A673 (cell line): ENCODE measurements around the gene CBX5. TPM values are rescaled to one million over a fixed set of nuclear protein-coding genes. Genes with fewer than 3 reads are reported as not detected.
A peak's percentile ranks its signal among the peaks of the same experiment; 100 is the strongest.

ENCODE experiments used
- BruUV-seq: library from RNA; stranded (reverse); fragments of 400-500 nt; replicated peaks from 2 replicates; lab custom pipeline; 2021; lab: Mats Ljungman, UMichigan
- CTCF ChIA-PET: fragments of 300-600 bp; sonication (Branson Sonifier 250); formaldehyde crosslinking; loops from one replicate; lab custom pipeline; 2022; ENCODE audit warnings: antibody characterized with exemption; lab: Charles Lee
- POLR2A ChIA-PET: fragments of 300-600 bp; sonication (Branson Sonifier 250); formaldehyde crosslinking; loops from one replicate; lab custom pipeline; 2022; ENCODE audit warnings: antibody characterized with exemption; ENCODE audit not compliant: low non-redundant PET; lab: Charles Lee
- DNase-seq: peaks from one replicate; pipeline ENCODE4 v3.0.0-alpha.2; 2015; ENCODE audit warnings: low spot score
- H3K27ac ChIP-seq: fragments of 200-600 bp; sonication (generic); 2 replicates; pipeline ENCODE4 v1.5.1; 2016; ENCODE audit warnings: mixed run types, low read depth, mild to moderate bottlenecking, mixed read lengths, antibody characterized with exemption, low read length; ENCODE audit not compliant: poor library complexity, severe bottlenecking
- H3K27me3 ChIP-seq: fragments of 200-600 bp; sonication (generic); replicated peaks from 2 replicates; pipeline ENCODE4 v1.6.1; 2017; ENCODE audit warnings: mixed run types, low read depth, mild to moderate bottlenecking, mixed read lengths, antibody characterized with exemption, low read length; ENCODE audit not compliant: insufficient read depth, poor library complexity
- H3K36me3 ChIP-seq: fragments of 200-600 bp; sonication (generic); 2 replicates; pipeline ENCODE4 v1.6.1; 2016; ENCODE audit warnings: mixed run types, mild to moderate bottlenecking, mixed read lengths, antibody characterized with exemption, low read length; ENCODE audit not compliant: insufficient read depth, poor library complexity, severe bottlenecking
- H3K4me1 ChIP-seq: fragments of 200-600 bp; sonication (generic); 2 replicates; pipeline ENCODE4 v1.6.1; 2017; ENCODE audit warnings: mixed run types, mild to moderate bottlenecking, mixed read lengths, antibody characterized with exemption, low read length; ENCODE audit not compliant: insufficient read depth, poor library complexity, severe bottlenecking
- H3K4me3 ChIP-seq: fragments of 200-600 bp; sonication (generic); 2 replicates; pipeline ENCODE4 v1.5.1; 2016; ENCODE audit warnings: low read depth, mixed run types, mild to moderate bottlenecking, mixed read lengths, low read length; ENCODE audit not compliant: poor library complexity, severe bottlenecking
- H3K9me3 ChIP-seq: fragments of 200-600 bp; sonication (generic); 2 replicates; pipeline ENCODE4 v1.6.1; 2016; ENCODE audit warnings: mixed run types, low read depth, mild to moderate bottlenecking, mixed read lengths, antibody characterized with exemption, low read length; ENCODE audit not compliant: poor library complexity, severe bottlenecking
- CTCF ChIP-seq: fragments of 300-800, 200-600 bp; sonication (generic); conservative IDR thresholded peaks from 2 replicates; pipeline ENCODE4 v1.5.1; 2017; ENCODE audit warnings: low read depth, mild to moderate bottlenecking, antibody characterized with exemption, low read length, moderate library complexity, mixed read lengths
- EZH2 ChIP-seq: fragments of 200-600 bp; sonication (generic); IDR thresholded peaks from 2 replicates; pipeline ENCODE4 v1.6.1; 2017; ENCODE audit warnings: borderline replicate concordance, low read depth, mild to moderate bottlenecking, mixed read lengths, antibody characterized with exemption, low read length; ENCODE audit not compliant: poor library complexity, severe bottlenecking
- intact Hi-C: fragments of 100-400 bp; cut with micrococcal nuclease; formaldehyde crosslinking; loops from one replicate; pipeline ENCODE4 v1.10.0; 2022; ENCODE audit not compliant: unreplicated experiment
- total RNA-seq: library from RNA; stranded (reverse); gene quantifications from 2 replicates; pipeline ENCODE4 v1.2.3, GENCODE V29; 2021

The CBX5 gene
- total RNA-seq, 1 experiment from 2014 or later, result 254 TPM

- no peaks in the 10 kb centered on the region for H3K9me3 ChIP-seq
- BruUV-seq, result no TSS peak
- no peaks in the 10 kb centered on the region for H3K27me3 ChIP-seq
- DNase-seq, result peak; percentile 97
- H3K27ac ChIP-seq, result peak overlapping the region; percentile 17
- H3K36me3 ChIP-seq, result no peaks in the 10 kb centered on the region
- TF ChIP-seq CTCF (peak; percentile 92), EZH2 (no peak)
- intact Hi-C loops, result no loop called here
- ChIA-PET CTCF (interaction anchor here (0.7 to 1.6 kb wide), 8 partner anchors 10 to 459 kb away, joined by 3 to 10 read pairs (median 3); partner anchors contain the start of genes COPZ1 and HOXC10), POLR2A (no interaction called here)
- H3K4me1 ChIP-seq, result peaks cover 19% of the 10 kb centered on the region
- H3K4me3 ChIP-seq, result peak overlapping the region; percentile 42
Measured at GRCh38 chr12:54216797-54217661, 62.9 kb downstream of the CBX5 start.

GRCh38 chr12:54215989-54216796 is 63.7 kb downstream of the CBX5 start:
- Histone ChIP-seq H3K4me3 (peak overlapping the region; percentile 42), H3K9me3 (no peaks in the 10 kb centered on the region), H3K27me3 (no peaks in the 10 kb centered on the region), H3K4me1 (peaks cover 19% of the 10 kb centered on the region), H3K27ac (peak overlapping the region; percentile 10), H3K36me3 (no peaks in the 10 kb centered on the region)
- CTCF ChIA-PET, result interaction anchor here (0.6 to 1.6 kb wide), 13 partner anchors 9 to 459 kb away, joined by 3 to 10 read pairs (median 4); partner anchors contain the start of genes COPZ1, HOXC10 and HOXC5
- TF ChIP-seq EZH2 (no peak), CTCF (no peak)
- peak; percentile 73 for DNase-seq
- POLR2A ChIA-PET, result no interaction called here
- BruUV-seq, result no TSS peak
- intact Hi-C loops, result no loop called here
